ENCODE data around the gene ARHGAP10.
A peak's percentile ranks its signal among the peaks of the same experiment; 100 is the strongest.

Gene ARHGAP10

GRCh38 chr4:147731580-147732517 lies at the start of gene ARHGAP10:
ARHGAP10 (plus strand) TSS chr4:147732088; CDS start chr4:147732302, 214 bp downstream.
- peaks cover 42% of the 10 kb centered on the region for H3K27me3 ChIP-seq
- H3K9me3 ChIP-seq, result no peaks in the 10 kb centered on the region
- peaks cover 16 to 21% of the 10 kb centered on the region in 2 experiments for H3K4me1 ChIP-seq (ENCODE audit: control insufficient read depth in 1 of 2, insufficient read depth in 1 of 2, low read depth in 1 of 2, low read length in 1 of 2)
- H3K27ac ChIP-seq, result no peak within 1 kb of the TSS
- peak within 1 kb of the TSS; percentile 49 to 64 for H3K4me3 ChIP-seq (ENCODE audit: low read depth in 1 of 2, low read length in 1 of 2)
- TF ChIP-seq CTCF (IDR thresholded peaks at IDR 0.05), result no peak
- no peaks in the 10 kb centered on the region for H3K36me3 ChIP-seq

- no peaks in the 10 kb centered on the region for H3K9me3 ChIP-seq
- peak overlapping the region; percentile 91 for H3K27ac ChIP-seq
- peak overlapping the region; percentile 81 to 95 for H3K4me3 ChIP-seq (ENCODE audit: low read depth in 1 of 2, low read length in 1 of 2)
Measured at GRCh38 chr4:147682755-147683154, 49.1 kb upstream of the ARHGAP10 start.

GRCh38 chr4:147683188-147683591 lies 48.7 kb upstream of the ARHGAP10 start:
- peak overlapping the region; percentile 91 for H3K27ac ChIP-seq
- TF ChIP-seq CTCF (IDR thresholded peaks at IDR 0.05), result no peak
- H3K4me1 ChIP-seq (ENCODE audit: control insufficient read depth in 1 of 2, insufficient read depth in 1 of 2, low read depth in 1 of 2, low read length in 1 of 2), result peaks cover 16 to 19% of the 10 kb centered on the region in 2 experiments
- H3K9me3 ChIP-seq, result no peaks in the 10 kb centered on the region
- H3K27me3 ChIP-seq, result no peaks in the 10 kb centered on the region
- H3K36me3 ChIP-seq, result peaks cover 11% of the 10 kb centered on the region
- peak overlapping the region; percentile 81 to 95 for H3K4me3 ChIP-seq (ENCODE audit: low read depth in 1 of 2, low read length in 1 of 2)

More at GRCh38 chr4:147682755-147683154, 49.1 kb upstream of the ARHGAP10 start:
- Histone ChIP-seq H3K27me3 (no peaks in the 10 kb centered on the region), H3K4me1 (ENCODE audit: control insufficient read depth in 1 of 2, insufficient read depth in 1 of 2, low read depth in 1 of 2, low read length in 1 of 2) (peaks cover 16 to 19% of the 10 kb centered on the region in 2 experiments), H3K36me3 (peaks cover 16% of the 10 kb centered on the region)
- no peak for TF ChIP-seq CTCF (IDR thresholded peaks at IDR 0.05)

- TF ChIP-seq CTCF (IDR thresholded peaks at IDR 0.05), result no peak
- H3K9me3 ChIP-seq, result no peaks in the 10 kb centered on the region
- H3K36me3 ChIP-seq, result peaks cover 3% of the 10 kb centered on the region
- H3K4me3 ChIP-seq (ENCODE audit: low read depth in 1 of 2, low read length in 1 of 2), result peak within 1 kb of the TSS; percentile 81 to 95
- peak within 1 kb of the TSS; percentile 91 for H3K27ac ChIP-seq
- H3K27me3 ChIP-seq, result no peaks in the 10 kb centered on the region
- H3K4me1 ChIP-seq (ENCODE audit: control insufficient read depth in 1 of 2, insufficient read depth in 1 of 2, low read depth in 1 of 2, low read length in 1 of 2), result peaks cover 16 to 19% of the 10 kb centered on the region in 2 experiments
Measured at GRCh38 chr4:147683717-147684700, 47.9 kb upstream of the ARHGAP10 start, which contains the start of gene PRMT9. PRMT9 (minus strand) TSS chr4:147684163; CDS start chr4:147683987, 176 bp downstream.

- Histone ChIP-seq H3K27me3 (no peaks in the 10 kb centered on the region), H3K27ac (no peak overlapping the region), H3K9me3 (no peaks in the 10 kb centered on the region), H3K4me3 (ENCODE audit: low read depth in 1 of 2, low read length in 1 of 2) (no peak overlapping the region), H3K4me1 (ENCODE audit: control insufficient read depth in 1 of 2, insufficient read depth in 1 of 2, low read depth in 1 of 2, low read length in 1 of 2) (peaks cover 6 to 7% of the 10 kb centered on the region in 2 experiments), H3K36me3 (no peaks in the 10 kb centered on the region)
- no peak for TF ChIP-seq CTCF (IDR thresholded peaks at IDR 0.05)
Measured at GRCh38 chr4:147689067-147689466, 42.8 kb upstream of the ARHGAP10 start.

All from neutrophil (primary cell).